K562 (cell line): Measurements from ENCODE around the gene NRXN3. TPM values are rescaled to one million over a fixed set of nuclear protein-coding genes. Genes with fewer than 3 reads are reported as not detected.

Experiments used
- ATAC-seq: fragments of 200-7000 bp; cut with Tn5 transposase; 3 replicates; pipeline ENCODE4 v1.9.1; 2020; ENCODE audit warnings: moderate library complexity
- BruUV-seq: library from RNA; stranded (reverse); fragments of 400-500 nt; replicated peaks from 2 replicates; lab custom pipeline; 2021; lab: Mats Ljungman, UMichigan
- CTCF ChIA-PET: fragments of 300-600 bp; formaldehyde crosslinking; extraction: SDS; loops from one replicate; lab custom pipeline; 2021; ENCODE audit warnings: low intra/inter-chr PET ratio; lab: Yijun Ruan, JAX
- POLR2A ChIA-PET: fragments of 300-600, 350-650 bp; sonication (Branson Sonifier 250); formaldehyde crosslinking; extraction: SDS; loops from one replicate; lab custom pipeline; 2021; ENCODE audit warnings: antibody characterized with exemption, inconsistent platforms; lab: Yijun Ruan, JAX
- DNase-seq, 4 experiments: peaks; one replicate each; pipeline versions ENCODE4 v3.0.0 to v3.0.0-alpha.2; 2011 to 2018; ENCODE audit warnings: low spot score in 3 of 4, mixed read lengths in 3 of 4; ENCODE audit errors: extremely low read depth in 1 of 4
- FAIRE-seq: peaks from 2 replicates; lab custom pipeline; 2011; peaks lifted over from hg19 to GRCh38; lab: Jason Lieb, UNC
- H2AFZ ChIP-seq: 2 replicates; pipeline ENCODE4 v1.6.0; 2011; ENCODE audit warnings: low read depth, low read length, control low read depth, inconsistent platforms
- H3K27ac ChIP-seq: fragments of 200-600 bp; 3 replicates; pipeline ENCODE4 v1.8.0; 2011; ENCODE audit warnings: low read depth, mild to moderate bottlenecking, control low read depth, inconsistent platforms, low read length, moderate library complexity, mixed read lengths; ENCODE audit errors: extremely low read depth
- H3K27me3 ChIP-seq, 2 experiments: fragments of 300-600 bp in 1 of 2; 2 replicates in 1 of 2; 3 replicates in 1 of 2; pipeline versions ENCODE4 v1.6.0 to v1.8.0; 2011; ENCODE audit warnings: inconsistent platforms in 2 of 2, low read length in 2 of 2, mild to moderate bottlenecking in 1 of 2, mixed read lengths in 1 of 2, moderate library complexity in 1 of 2; ENCODE audit not compliant: control insufficient read depth in 2 of 2, insufficient read depth in 2 of 2
- H3K36me3 ChIP-seq: fragments of 300-600 bp; 3 replicates; pipeline ENCODE4 v1.8.0; 2011; ENCODE audit warnings: mild to moderate bottlenecking, low read length, inconsistent platforms; ENCODE audit not compliant: control insufficient read depth, insufficient read depth
- H3K4me1 ChIP-seq, 2 experiments: fragments of 200-600 bp in 1 of 2; replicated peaks in 1 of 2; 2 replicates in 1 of 2; 3 replicates in 1 of 2; pipeline versions ENCODE4 v1.5.1 to v1.8.0; 2011; ENCODE audit warnings: inconsistent platforms in 2 of 2, low read length in 2 of 2, mild to moderate bottlenecking in 1 of 2, mixed read lengths in 1 of 2, moderate library complexity in 1 of 2; ENCODE audit not compliant: control insufficient read depth in 2 of 2, insufficient read depth in 2 of 2
- H3K4me2 ChIP-seq: 2 replicates; pipeline ENCODE4 v1.6.1; 2011; ENCODE audit warnings: low read length, control low read depth, inconsistent platforms, mixed read lengths; ENCODE audit not compliant: insufficient read depth
- H3K4me3 ChIP-seq: fragments of 200-600 bp; sonication (generic), shearing (Covaris generic); 2 replicates; pipeline ENCODE4 v1.5.1; 2016; ENCODE audit warnings: control low read depth, inconsistent platforms
- H3K79me2 ChIP-seq: fragments of 200-600 bp; 3 replicates; pipeline ENCODE4 v1.8.0; 2011; ENCODE audit warnings: low read length, inconsistent platforms; ENCODE audit not compliant: control insufficient read depth, insufficient read depth
- H3K9ac ChIP-seq, 2 experiments: 2 replicates each; pipeline versions ENCODE4 v1.6.0 to v1.6.1; 2011; ENCODE audit warnings: low read depth in 2 of 2, low read length in 2 of 2, control low read depth in 1 of 2, inconsistent platforms in 1 of 2, mild to moderate bottlenecking in 1 of 2, mixed read lengths in 1 of 2; ENCODE audit not compliant: insufficient read depth in 1 of 2
- H3K9me1 ChIP-seq: one replicate; pipeline ENCODE4 v1.6.0; 2011; ENCODE audit warnings: inconsistent platforms, mild to moderate bottlenecking, low read length, moderate library complexity; ENCODE audit not compliant: control insufficient read depth, insufficient read depth
- H3K9me3 ChIP-seq: replicated peaks from 2 replicates; pipeline ENCODE4 v1.5.1; 2011; ENCODE audit warnings: low read depth, low read length, inconsistent platforms; ENCODE audit not compliant: control insufficient read depth, insufficient read depth
- H4K20me1 ChIP-seq: replicated peaks from 2 replicates; pipeline ENCODE4 v1.6.1; 2011; ENCODE audit warnings: low read length, inconsistent platforms, mixed read lengths; ENCODE audit not compliant: control insufficient read depth, insufficient read depth
- ARNT ChIP-seq, 2 experiments: fragments of 450-650 bp; IDR thresholded peaks; 2 replicates each; pipeline ENCODE4 v1.6.1; 2016; ENCODE audit warnings: mild to moderate bottlenecking in 1 of 2
- SIX5 ChIP-seq, 2 experiments: IDR thresholded peaks; 2 replicates each; pipeline ENCODE4 v1.6.1; 2011; ENCODE audit warnings: low read length in 2 of 2, borderline replicate concordance in 1 of 2, low read depth in 1 of 2, mild to moderate bottlenecking in 1 of 2, moderate library complexity in 1 of 2; ENCODE audit not compliant: insufficient read depth in 1 of 2
- SMAD4 ChIP-seq: fragments of 250-450 bp; sonication (Bioruptor Pico); conservative IDR thresholded peaks from 2 replicates; pipeline ENCODE4 v1.8.0; 2021; ENCODE audit warnings: inconsistent platforms, mild to moderate bottlenecking, moderate library complexity
- SP2 ChIP-seq: IDR thresholded peaks from 2 replicates; pipeline ENCODE4 v1.6.1; 2011; ENCODE audit warnings: mild to moderate bottlenecking, low read depth, low read length, moderate library complexity; ENCODE audit not compliant: poor library complexity, severe bottlenecking; ENCODE audit errors: extremely low read depth
- TSHZ1 ChIP-seq: fragments of 250-450 bp; sonication (Bioruptor Pico); IDR thresholded peaks from 2 replicates; pipeline ENCODE4 v1.4.0; 2020; ENCODE audit warnings: mild to moderate bottlenecking, moderate library complexity
- WHSC1 ChIP-seq: IDR thresholded peaks from one replicate; pipeline ENCODE4 v1.6.1; 2012; ENCODE audit warnings: low read length, control low read depth, inconsistent platforms
- ZNF239 ChIP-seq: fragments of 250-450 bp; sonication (Bioruptor Pico); IDR thresholded peaks from 2 replicates; pipeline ENCODE4 v1.4.0; 2020; ENCODE audit warnings: mild to moderate bottlenecking
- ZNF444 ChIP-seq: fragments of 250-450 bp; sonication (Bioruptor Pico); IDR thresholded peaks from 2 replicates; pipeline ENCODE4 v1.4.0; 2020; ENCODE audit warnings: mild to moderate bottlenecking, moderate library complexity
- WGBS: fragments of 100-300 bp; shearing (Covaris generic); methylation state at CpG from one replicate; pipeline ENCODE4 v1.1.6; 2016; ENCODE audit warnings: low coverage, mixed read lengths; ENCODE audit not compliant: insufficient coverage; ENCODE audit errors: missing lambda C conversion rate; 5-methylcytosine and 5-hydroxymethylcytosine counted together
- in situ Hi-C: fragments of 300-500 bp; cut with MboI; formaldehyde crosslinking; loops from 4 replicates; pipeline ENCODE4 v1.15.0; 2018; ENCODE audit warnings: inconsistent platforms, mixed read lengths
- intact Hi-C: fragments of 100-400 bp; cut with micrococcal nuclease; formaldehyde crosslinking; loops from 2 replicates; pipeline ENCODE4 v1.14.2; 2022
- polyA plus RNA-seq, 8 experiments: library from polyadenylated mRNA; depleted of rRNA in 4 of 8; stranded (reverse) in 5 of 8; unstranded in 3 of 8; fragments of >200 nt; fragmentation: Nextera tagmentation in 2 of 8; fragmentation: Illumina TruSeq in 1 of 8; extraction: Ambion mirVana in 2 of 8; extraction: Trizol in 1 of 8; gene quantifications; 2 replicates each; pipeline versions ENCODE4 v1.2.1 to v1.2.3, GENCODE V29; 2011 to 2014; ENCODE audit warnings: inconsistent platforms in 1 of 8, missing spikeins in 1 of 8
- total RNA-seq, 7 experiments: library from RNA; depleted of rRNA in 6 of 7; stranded (reverse); fragments of >200 nt in 6 of 7; fragmentation: Illumina TruSeq in 2 of 7; extraction: Trizol in 2 of 7; gene quantifications; 2 replicates each; pipeline versions ENCODE4 v1.2.1 to v1.2.3, GENCODE V29; 2011 to 2021; ENCODE audit warnings: low replicate concordance in 1 of 7

Gene NRXN3
- total and polyA plus RNA-seq, 9 of the 15 experiments (the other 6 are each of a cell fraction or from before 2014, with no cell fraction given): 0.09 TPM; not detected in 8

GRCh38 chr14:79578470-79578869 is 1408.3 kb downstream of the NRXN3 start:
- in situ Hi-C loops: no loop called here
- no peak overlapping the region for H2AFZ ChIP-seq
- ATAC-seq: no peak
- H3K9ac ChIP-seq: no peak overlapping the region
- ChIA-PET POLR2A (no interaction called here), CTCF (no interaction called here)
- no TSS peak for BruUV-seq
- no peaks in the 10 kb centered on the region for H3K4me1 ChIP-seq
- no peak overlapping the region for H3K27ac ChIP-seq
- H4K20me1 ChIP-seq: no peaks in the 10 kb centered on the region
- H3K9me1 ChIP-seq: no peaks in the 10 kb centered on the region
- TF ChIP-seq ZNF444 (no peak), WHSC1 (no peak), SIX5 (IDR thresholded peaks at IDR 0.05; ENCODE audit: borderline replicate concordance in 1 of 2, insufficient read depth in 1 of 2, low read depth in 1 of 2, low read length in 2 of 2) (no peak), TSHZ1 (CRISPR knock-in tag) (no peak), SP2 (no peak), SMAD4 (CRISPR knock-in tag) (no peak), ARNT (IDR thresholded peaks at IDR 0.05) (no peak), ZNF239 (CRISPR knock-in tag) (no peak)
- H3K4me3 ChIP-seq: no peak overlapping the region
- DNase-seq: no peak
- H3K27me3 ChIP-seq: no peaks in the 10 kb centered on the region
- H3K79me2 ChIP-seq: no peaks in the 10 kb centered on the region
- no peaks in the 10 kb centered on the region for H3K36me3 ChIP-seq
- intact Hi-C loops: no loop called here
- WGBS: 5% methylated on average over 3 of the region's 3 CpGs
- H3K4me2 ChIP-seq: no peak overlapping the region
- no peaks in the 10 kb centered on the region for H3K9me3 ChIP-seq
- no peak for FAIRE-seq
